IMR-90 (cell line): ENCODE data around the gene RELT. TPM values are rescaled to one million over a fixed set of nuclear protein-coding genes. Genes with fewer than 3 reads are reported as not detected.
A peak's percentile ranks its signal among the peaks of the same experiment; 100 is the strongest.

ENCODE experiments used
- ATAC-seq: fragments of 200-7000 bp; cut with Tn5 transposase; 2 replicates; pipeline ENCODE4 v1.9.1; 2020; ENCODE audit warnings: low read depth, mild to moderate bottlenecking, moderate library complexity
- Bru-seq: library from RNA; stranded (reverse); fragments of 400-500 nt; gene quantifications from one replicate; lab custom pipeline; 2021; lab: Mats Ljungman, UMichigan
- BruChase-seq, 2 experiments: library from RNA; stranded (reverse); fragments of 400-500 nt; gene quantifications; one replicate each; lab custom pipeline; 2021; lab: Mats Ljungman, UMichigan
- BruUV-seq: library from RNA; stranded (reverse); fragments of 400-500 nt; replicated peaks from 2 replicates; lab custom pipeline; 2021; lab: Mats Ljungman, UMichigan
- CTCF ChIA-PET: fragments of 300-600 bp; formaldehyde crosslinking; extraction: SDS; loops from one replicate; lab custom pipeline; 2021; ENCODE audit warnings: antibody characterized with exemption; lab: Yijun Ruan, JAX
- POLR2A ChIA-PET: fragments of 300-600 bp; sonication (Branson Sonifier 250); formaldehyde crosslinking; loops from one replicate; lab custom pipeline; 2022; ENCODE audit warnings: antibody characterized with exemption; ENCODE audit not compliant: unreplicated experiment; lab: Charles Lee
- DNase-seq: peaks from one replicate; pipeline ENCODE4 v3.0.0; 2013
- H2AFZ ChIP-seq: replicated peaks from 2 replicates; pipeline ENCODE3; 2013; ENCODE audit warnings: low read length, mild to moderate bottlenecking; ENCODE audit not compliant: poor library complexity
- H2AK5ac ChIP-seq: 2 replicates; pipeline ENCODE4 v1.6.1; 2013; ENCODE audit warnings: low read depth, low read length, inconsistent platforms
- H2AK9ac ChIP-seq: replicated peaks from 2 replicates; pipeline ENCODE3; 2013; ENCODE audit warnings: mild to moderate bottlenecking, low read depth, low read length, moderate library complexity; ENCODE audit not compliant: poor library complexity
- H2BK120ac ChIP-seq: 2 replicates; pipeline ENCODE4 v1.6.1; 2013; ENCODE audit warnings: low read depth, low read length, inconsistent platforms
- H2BK15ac ChIP-seq: 3 replicates; pipeline ENCODE4 v1.6.1; 2013; ENCODE audit warnings: low read depth, low read length, inconsistent platforms
- H2BK20ac ChIP-seq: 2 replicates; pipeline ENCODE4 v1.6.1; 2013; ENCODE audit warnings: low read depth, mild to moderate bottlenecking, inconsistent platforms, low read length, moderate library complexity
- H2BK5ac ChIP-seq: 2 replicates; pipeline ENCODE4 v1.6.1; 2013; ENCODE audit warnings: mild to moderate bottlenecking, low read depth, low read length, inconsistent platforms; ENCODE audit not compliant: poor library complexity, severe bottlenecking
- H3K14ac ChIP-seq: replicated peaks from 2 replicates; pipeline ENCODE4 v1.6.1; 2013; ENCODE audit warnings: low read depth, low read length, inconsistent platforms
- H3K18ac ChIP-seq: 2 replicates; pipeline ENCODE4 v1.6.1; 2013; ENCODE audit warnings: low read depth, low read length, control low read depth
- H3K23ac ChIP-seq: 2 replicates; pipeline ENCODE4 v1.6.1; 2013; ENCODE audit warnings: low read depth, low read length, inconsistent platforms
- H3K27ac ChIP-seq: 2 replicates; pipeline ENCODE4 v1.5.1; 2013; ENCODE audit warnings: mild to moderate bottlenecking, control low read depth, low read length; ENCODE audit not compliant: insufficient read depth
- H3K27me3 ChIP-seq: 2 replicates; pipeline ENCODE4 v1.6.1; 2013; ENCODE audit warnings: low read length; ENCODE audit not compliant: control insufficient read depth, insufficient read depth
- H3K36me3 ChIP-seq: 2 replicates; pipeline ENCODE4 v1.6.1; 2013; ENCODE audit warnings: low read length, mixed read lengths; ENCODE audit not compliant: control insufficient read depth, insufficient read depth
- H3K4ac ChIP-seq: 2 replicates; pipeline ENCODE4 v1.6.1; 2013; ENCODE audit warnings: low read depth, low read length, inconsistent platforms
- H3K4me1 ChIP-seq: 2 replicates; pipeline ENCODE4 v1.6.1; 2013; ENCODE audit warnings: low read length, mixed read lengths; ENCODE audit not compliant: control insufficient read depth, insufficient read depth
- H3K4me2 ChIP-seq: 2 replicates; pipeline ENCODE4 v1.6.1; 2013; ENCODE audit warnings: low read depth, mild to moderate bottlenecking, control low read depth, low read length, moderate library complexity
- H3K4me3 ChIP-seq: 2 replicates; pipeline ENCODE4 v1.5.1; 2013; ENCODE audit warnings: low read depth, mild to moderate bottlenecking, control low read depth, low read length, moderate library complexity; ENCODE audit not compliant: insufficient read depth
- H3K56ac ChIP-seq: 2 replicates; pipeline ENCODE4 v1.6.1; 2013; ENCODE audit warnings: low read length, inconsistent platforms; ENCODE audit not compliant: insufficient read depth; ENCODE audit errors: extremely low read depth
- H3K79me1 ChIP-seq, 2 experiments: 2 replicates each; pipeline ENCODE4 v1.6.1; 2013; ENCODE audit warnings: low read length in 2 of 2, inconsistent platforms in 1 of 2, low read depth in 1 of 2
- H3K9ac ChIP-seq: 2 replicates; pipeline ENCODE4 v1.6.1; 2013; ENCODE audit warnings: low read depth, low read length, control low read depth
- H3K9me1 ChIP-seq: 2 replicates; pipeline ENCODE4 v1.6.1; 2013; ENCODE audit warnings: low read length, inconsistent platforms; ENCODE audit not compliant: insufficient read depth
- H3K9me3 ChIP-seq: 2 replicates; pipeline ENCODE4 v1.6.1; 2013; ENCODE audit warnings: low read length; ENCODE audit not compliant: control insufficient read depth, insufficient read depth
- H4K20me1 ChIP-seq: 2 replicates; pipeline ENCODE4 v1.6.1; 2013; ENCODE audit warnings: low read length, inconsistent platforms; ENCODE audit not compliant: insufficient read depth
- H4K5ac ChIP-seq: 2 replicates; pipeline ENCODE4 v1.6.1; 2013; ENCODE audit warnings: mild to moderate bottlenecking, low read depth, low read length, control low read depth
- H4K8ac ChIP-seq, 2 experiments: 2 replicates each; pipeline ENCODE4 v1.6.1; 2013; ENCODE audit warnings: low read depth in 2 of 2, low read length in 2 of 2, control low read depth in 1 of 2, inconsistent platforms in 1 of 2
- H4K91ac ChIP-seq: 2 replicates; pipeline ENCODE4 v1.6.1; 2013; ENCODE audit warnings: low read depth, low read length, inconsistent platforms; ENCODE audit not compliant: insufficient read depth
- BHLHE40 ChIP-seq: fragments of 150-350 bp; IDR thresholded peaks from 2 replicates; pipeline ENCODE4 v1.6.1; 2016; ENCODE audit warnings: mild to moderate bottlenecking, low read depth, low read length
- CHD1 ChIP-seq: IDR thresholded peaks from 2 replicates; pipeline ENCODE4 v1.6.1; 2012; ENCODE audit warnings: low read depth, low read length, improper control_type of control experiment
- FOS ChIP-seq: fragments of 150-350 bp; IDR thresholded peaks from 2 replicates; pipeline ENCODE4 v1.6.1; 2016; ENCODE audit warnings: low read depth, low read length
- MAZ ChIP-seq: IDR thresholded peaks from 2 replicates; pipeline ENCODE4 v1.6.1; 2012; ENCODE audit warnings: low read depth, mild to moderate bottlenecking, low read length, improper control_type of control experiment, moderate library complexity, borderline replicate concordance
- MXI1 ChIP-seq: IDR thresholded peaks from 2 replicates; pipeline ENCODE4 v1.6.1; 2012; ENCODE audit warnings: low read depth, mild to moderate bottlenecking, low read length, moderate library complexity, borderline replicate concordance
- NFE2L2 ChIP-seq: fragments of 150-350 bp; IDR thresholded peaks from 2 replicates; pipeline ENCODE4 v1.6.1; 2016; ENCODE audit warnings: low read depth, mild to moderate bottlenecking, low read length
- POLR2A ChIP-seq: IDR thresholded peaks from 2 replicates; pipeline ENCODE4 v1.6.1; 2012; ENCODE audit warnings: mild to moderate bottlenecking, low read depth, low read length
- RAD21 ChIP-seq: IDR thresholded peaks from 2 replicates; pipeline ENCODE4 v1.6.1; 2012; ENCODE audit warnings: low read length, improper control_type of control experiment
- RFX5 ChIP-seq: IDR thresholded peaks from 2 replicates; pipeline ENCODE4 v1.8.0; 2012; ENCODE audit warnings: low read depth, mild to moderate bottlenecking, low read length, moderate library complexity
- SMC3 ChIP-seq: fragments of 150-350 bp; IDR thresholded peaks from 2 replicates; pipeline ENCODE4 v1.6.1; 2016; ENCODE audit warnings: low read depth, mild to moderate bottlenecking, antibody characterized with exemption, low read length, moderate library complexity
- WGBS, 2 experiments: methylation state at CpG; one replicate each; pipeline versions ENCODE4 v1.1.5 to v1.1.7; 2013; ENCODE audit warnings: missing lambda C conversion rate in 2 of 2; ENCODE audit not compliant: insufficient read length in 1 of 2; ENCODE audit errors: extremely low coverage in 2 of 2; 5-methylcytosine and 5-hydroxymethylcytosine counted together
- dilution Hi-C: fragments of 300-500 bp; cut with HindIII; formaldehyde crosslinking; loops from one replicate; pipeline ENCODE4 v1.14.3; 2018; ENCODE audit warnings: low sequenced_read_pairs; ENCODE audit not compliant: unreplicated experiment
- in situ Hi-C: fragments of 300-500 bp; cut with MboI; formaldehyde crosslinking; loops from 3 replicates; pipeline ENCODE4 v1.14.3; 2019; ENCODE audit warnings: low sequenced_read_pairs, inconsistent platforms, mixed read lengths
- intact Hi-C: fragments of 100-400 bp; cut with micrococcal nuclease; formaldehyde crosslinking; loops from 2 replicates; pipeline ENCODE4 v1.10.0; 2022
- long read RNA-seq: library from polyadenylated mRNA; unstranded; transcript quantifications from one replicate; pipeline ENCODE4 v2.0.0, GENCODE V29; 2021; ENCODE audit not compliant: unreplicated experiment
- polyA plus RNA-seq, 3 experiments: library from polyadenylated mRNA; depleted of rRNA; stranded (reverse); fragments of >200 nt; gene quantifications; 2 replicates each; pipeline ENCODE4 v1.2.3, GENCODE V29; 2012; ENCODE audit warnings: low replicate concordance in 1 of 3
- total RNA-seq: library from RNA; depleted of rRNA; stranded (reverse); fragments of >200 nt; gene quantifications from 2 replicates; pipeline ENCODE4 v1.2.3, GENCODE V29; 2012; rRNA removed
- TF ChIP-seq, protein P1 (sequence below): conservative IDR thresholded peaks from 2 replicates; pipeline ENCODE4 v1.5.1; 2012; ENCODE audit warnings: mild to moderate bottlenecking, low read depth, low read length, improper control_type of control experiment

RELT gene, protein sequence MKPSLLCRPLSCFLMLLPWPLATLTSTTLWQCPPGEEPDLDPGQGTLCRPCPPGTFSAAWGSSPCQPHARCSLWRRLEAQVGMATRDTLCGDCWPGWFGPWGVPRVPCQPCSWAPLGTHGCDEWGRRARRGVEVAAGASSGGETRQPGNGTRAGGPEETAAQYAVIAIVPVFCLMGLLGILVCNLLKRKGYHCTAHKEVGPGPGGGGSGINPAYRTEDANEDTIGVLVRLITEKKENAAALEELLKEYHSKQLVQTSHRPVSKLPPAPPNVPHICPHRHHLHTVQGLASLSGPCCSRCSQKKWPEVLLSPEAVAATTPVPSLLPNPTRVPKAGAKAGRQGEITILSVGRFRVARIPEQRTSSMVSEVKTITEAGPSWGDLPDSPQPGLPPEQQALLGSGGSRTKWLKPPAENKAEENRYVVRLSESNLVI
- 2.3 and 3.1 TPM in 2 replicates for total RNA-seq
- 5.3 and 6.5 TPM in 2 replicates for polyA plus RNA-seq (2012; rRNA removed)
- polyA plus RNA-seq (2012; cell fraction: cytosol; rRNA removed): 4.3 and 5.3 TPM in 2 replicates
- polyA plus RNA-seq (2012; cell fraction: nucleus; rRNA removed; ENCODE audit: low replicate concordance): 17.5 and 30.8 TPM in 2 replicates
- percentile 51 among the genes with signal in this experiment for Bru-seq, nascent RNA
- percentile 42 among the genes with signal in this experiment for BruChase-seq, experiment 1, labeled RNA remaining after a 6-hour chase
- BruChase-seq, experiment 2, labeled RNA remaining after a 2-hour chase: percentile 51 among the genes with signal in this experiment
- long read RNA-seq, partial matches to known transcripts: 2 of 10 reads
- long read RNA-seq, other reads (novel, unspliced or antisense): 2 of 10 reads

DNA sequence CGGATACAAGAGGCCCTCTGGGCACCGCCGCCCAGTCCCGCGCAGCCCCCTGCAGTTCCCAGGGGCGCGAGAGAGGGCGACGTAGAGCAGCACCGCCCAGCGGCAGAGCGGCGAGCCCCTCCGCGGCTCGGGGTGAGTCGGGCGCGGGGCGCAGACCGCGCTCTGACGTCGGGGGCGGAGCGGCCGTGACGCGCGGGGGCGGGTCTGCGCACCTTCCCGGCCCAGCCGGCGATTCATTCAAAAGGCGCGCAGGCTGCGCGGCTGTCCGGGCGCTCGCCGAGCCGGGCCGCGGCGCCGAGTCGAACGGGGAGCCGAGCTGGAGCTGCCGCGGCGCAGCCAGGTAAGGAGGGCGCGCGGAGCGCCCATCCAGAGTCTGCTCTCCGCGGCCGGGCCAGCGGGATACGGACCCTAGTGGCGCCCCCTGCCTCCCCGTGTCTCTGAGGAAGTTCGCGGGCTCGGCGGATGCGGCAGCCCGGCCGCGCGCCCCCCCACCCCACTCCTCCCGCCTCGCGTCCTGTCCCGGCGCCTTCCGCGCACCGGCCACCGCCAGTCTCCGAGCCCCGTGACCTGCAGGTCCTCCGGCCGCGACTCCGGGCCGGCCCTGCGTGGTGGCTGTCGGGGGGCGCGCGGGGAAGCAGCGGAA, at the start of gene RELT:
RELT (plus strand) TSS at position 240 of the 643 bp plus-strand sequence. CDS start 12,738 bp downstream, outside the sequence.
- H4K5ac ChIP-seq: peak within 1 kb of the TSS; percentile 78
- H4K91ac ChIP-seq: peak within 1 kb of the TSS; percentile 62
- peak within 1 kb of the TSS; percentile 86 for H3K4me2 ChIP-seq
- peak within 1 kb of the TSS; percentile 67 for H3K9ac ChIP-seq
- POLR2A ChIA-PET: no interaction called here
- WGBS, 2 experiments: 2% methylated on average over 59 of the region's 96 CpGs; no CpG with 5 or more reads in 1 of the 2 experiments
- no peaks in the 10 kb centered on the region for H3K27me3 ChIP-seq
- intact Hi-C loops: loop anchor here (5.0 kb wide), 1 partner anchor 69 kb away; the partner anchor contains the start of gene ARHGEF17
- peak within 1 kb of the TSS; percentile 74 for H2BK5ac ChIP-seq
- H2BK15ac ChIP-seq: peak within 1 kb of the TSS; percentile 41; the same call in 1 of the 3 replicates
- H2BK120ac ChIP-seq: peak within 1 kb of the TSS; percentile 72
- no peak within 1 kb of the TSS for H2BK20ac ChIP-seq
- peak within 1 kb of the TSS; percentile 96 for H2AK5ac ChIP-seq
- peaks cover 6% of the 10 kb centered on the region; the same call in 1 of the 2 replicates for H3K4me1 ChIP-seq
- BruUV-seq: no TSS peak
- peak within 1 kb of the TSS; percentile 66 for H3K4me3 ChIP-seq
- H3K56ac ChIP-seq: peak within 1 kb of the TSS; percentile 41; the same call in 1 of the 2 replicates
- H4K8ac ChIP-seq: peak within 1 kb of the TSS; percentile 62 to 96
- peaks cover 15 to 46% of the 10 kb centered on the region in 2 experiments; a peak in 3 of 4 replicates for H3K79me1 ChIP-seq
- peak within 1 kb of the TSS; percentile 95 for H2AFZ ChIP-seq
- H3K36me3 ChIP-seq: no peaks in the 10 kb centered on the region
- no peaks in the 10 kb centered on the region for H3K9me3 ChIP-seq
- CTCF ChIA-PET: interaction anchor here (0.8 to 1.6 kb wide), 2 partner anchors 17 to 25 kb away, joined by 3 to 5 read pairs; no protein-coding TSS in a partner anchor
- in situ Hi-C loops: no loop called here
- H3K18ac ChIP-seq: peak within 1 kb of the TSS; percentile 6; the same call in 1 of the 2 replicates
- peak within 1 kb of the TSS; percentile 82 for H3K4ac ChIP-seq
- H3K14ac ChIP-seq: peak within 1 kb of the TSS; percentile 92
- peak within 1 kb of the TSS; percentile 84; the same call in 1 of the 2 replicates for H3K23ac ChIP-seq
- DNase-seq (peak; percentile 89), ATAC-seq (peak; percentile 95)
- peak within 1 kb of the TSS; percentile 92 for H2AK9ac ChIP-seq
- peaks cover 7% of the 10 kb centered on the region; the same call in 1 of the 2 replicates for H3K9me1 ChIP-seq
- peak within 1 kb of the TSS; percentile 51 for H3K27ac ChIP-seq
- TF ChIP-seq FOS (peak; percentile 31), MAZ (peak; percentile 96), POLR2A (peak; percentile 99), RFX5 (no peak), NFE2L2 (no peak), RAD21 (peak; percentile 47), SMC3 (peak; percentile 49), MXI1 (no peak), CHD1 (peak; percentile 75), BHLHE40 (0 out of 2 replicates have a peak, but pooled peaks have one; percentile 11)
- TF ChIP-seq, protein P1, sequence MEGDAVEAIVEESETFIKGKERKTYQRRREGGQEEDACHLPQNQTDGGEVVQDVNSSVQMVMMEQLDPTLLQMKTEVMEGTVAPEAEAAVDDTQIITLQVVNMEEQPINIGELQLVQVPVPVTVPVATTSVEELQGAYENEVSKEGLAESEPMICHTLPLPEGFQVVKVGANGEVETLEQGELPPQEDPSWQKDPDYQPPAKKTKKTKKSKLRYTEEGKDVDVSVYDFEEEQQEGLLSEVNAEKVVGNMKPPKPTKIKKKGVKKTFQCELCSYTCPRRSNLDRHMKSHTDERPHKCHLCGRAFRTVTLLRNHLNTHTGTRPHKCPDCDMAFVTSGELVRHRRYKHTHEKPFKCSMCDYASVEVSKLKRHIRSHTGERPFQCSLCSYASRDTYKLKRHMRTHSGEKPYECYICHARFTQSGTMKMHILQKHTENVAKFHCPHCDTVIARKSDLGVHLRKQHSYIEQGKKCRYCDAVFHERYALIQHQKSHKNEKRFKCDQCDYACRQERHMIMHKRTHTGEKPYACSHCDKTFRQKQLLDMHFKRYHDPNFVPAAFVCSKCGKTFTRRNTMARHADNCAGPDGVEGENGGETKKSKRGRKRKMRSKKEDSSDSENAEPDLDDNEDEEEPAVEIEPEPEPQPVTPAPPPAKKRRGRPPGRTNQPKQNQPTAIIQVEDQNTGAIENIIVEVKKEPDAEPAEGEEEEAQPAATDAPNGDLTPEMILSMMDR: peak; percentile 91
- H4K20me1 ChIP-seq: peaks cover 38% of the 10 kb centered on the region; the same call in 1 of the 2 replicates
- dilution Hi-C loops: no loop called here
